Measurements from ENCODE around the gene SH3RF3.

SH3RF3 gene

DNA sequence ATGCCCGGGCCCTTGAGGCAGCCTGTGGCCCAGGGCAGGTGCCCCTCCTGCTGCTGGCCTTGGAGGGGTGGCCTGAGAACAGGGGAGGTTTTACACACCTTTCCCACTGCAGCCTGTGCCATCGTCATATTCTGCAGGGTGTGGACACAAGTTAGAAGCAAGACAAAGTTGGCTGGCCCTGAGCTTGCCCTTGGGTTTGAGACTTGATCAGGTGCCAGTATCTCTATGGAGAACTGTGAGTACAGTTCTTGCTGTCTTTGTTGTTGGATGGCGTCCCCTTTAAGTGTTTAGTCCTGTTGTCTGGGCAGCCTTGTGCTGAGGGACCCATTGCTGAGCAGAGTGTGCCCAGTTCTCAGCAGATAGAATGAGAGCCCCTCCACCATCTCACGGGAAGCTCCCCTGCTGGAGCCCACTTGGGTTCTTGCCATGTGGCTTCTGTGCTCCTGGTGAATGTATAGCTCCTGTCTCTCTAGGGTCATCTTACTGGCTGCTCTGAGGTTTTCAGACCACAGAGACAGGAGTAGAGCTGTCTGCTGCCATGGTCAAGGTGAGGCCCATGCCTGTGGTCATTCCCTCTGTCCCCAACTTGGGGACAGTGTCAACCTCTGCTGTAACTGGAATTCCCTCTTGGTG is 115.9 kb downstream of the SH3RF3 start:
- no peak for ATAC-seq
- TF ChIP-seq PPARA (CRISPR knock-in tag; IDR thresholded peaks at IDR 0.05; ENCODE audit: borderline replicate concordance) (no peak), ESRRG (CRISPR knock-in tag; IDR thresholded peaks at IDR 0.05) (no peak), TSHZ2 (CRISPR knock-in tag; IDR thresholded peaks at IDR 0.05) (no peak), ISL1 (CRISPR knock-in tag; IDR thresholded peaks at IDR 0.05) (no peak)
- TF ChIP-seq, protein P1, sequence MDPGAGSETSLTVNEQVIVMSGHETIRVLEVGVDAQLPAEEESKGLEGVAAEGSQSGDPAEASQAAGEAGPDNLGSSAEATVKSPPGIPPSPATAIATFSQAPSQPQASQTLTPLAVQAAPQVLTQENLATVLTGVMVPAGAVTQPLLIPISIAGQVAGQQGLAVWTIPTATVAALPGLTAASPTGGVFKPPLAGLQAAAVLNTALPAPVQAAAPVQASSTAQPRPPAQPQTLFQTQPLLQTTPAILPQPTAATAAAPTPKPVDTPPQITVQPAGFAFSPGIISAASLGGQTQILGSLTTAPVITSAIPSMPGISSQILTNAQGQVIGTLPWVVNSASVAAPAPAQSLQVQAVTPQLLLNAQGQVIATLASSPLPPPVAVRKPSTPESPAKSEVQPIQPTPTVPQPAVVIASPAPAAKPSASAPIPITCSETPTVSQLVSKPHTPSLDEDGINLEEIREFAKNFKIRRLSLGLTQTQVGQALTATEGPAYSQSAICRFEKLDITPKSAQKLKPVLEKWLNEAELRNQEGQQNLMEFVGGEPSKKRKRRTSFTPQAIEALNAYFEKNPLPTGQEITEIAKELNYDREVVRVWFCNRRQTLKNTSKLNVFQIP (CRISPR knock-in tag; IDR thresholded peaks at IDR 0.05; ENCODE audit: borderline replicate concordance, low read depth): no peak

DNA sequence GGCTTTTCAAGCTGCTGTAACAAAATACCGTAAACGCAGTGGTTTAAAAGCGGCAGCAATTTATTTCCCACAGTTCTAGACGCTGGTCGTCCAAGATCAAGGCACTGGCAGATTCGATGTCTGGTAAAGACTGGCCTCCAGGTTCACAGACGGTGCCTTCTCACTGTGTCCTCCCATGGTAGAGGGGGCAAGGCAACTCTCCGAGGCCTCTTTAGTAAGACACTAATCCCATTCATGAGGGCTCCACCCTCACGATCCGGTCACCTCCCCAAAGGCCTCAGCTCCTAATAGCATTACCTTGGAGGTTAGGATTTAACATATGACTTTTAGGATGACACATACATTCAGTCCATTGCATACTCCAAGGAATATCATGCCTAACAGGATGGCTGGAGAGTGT is 117.2 kb downstream of the SH3RF3 start:
- no peak for ATAC-seq
- TF ChIP-seq CSRNP3 (CRISPR knock-in tag; IDR thresholded peaks at IDR 0.05) (no peak), ZFP3 (CRISPR knock-in tag; IDR thresholded peaks at IDR 0.05) (no peak), PATZ1 (CRISPR knock-in tag; IDR thresholded peaks at IDR 0.05; ENCODE audit: borderline replicate concordance) (no peak), ESRRG (CRISPR knock-in tag; IDR thresholded peaks at IDR 0.05) (no peak), OSR1 (CRISPR knock-in tag; IDR thresholded peaks at IDR 0.05) (no peak), SNAI2 (CRISPR knock-in tag; IDR thresholded peaks at IDR 0.05) (no peak), ARNTL (CRISPR knock-in tag; IDR thresholded peaks at IDR 0.05; ENCODE audit: borderline replicate concordance, low read depth) (no peak)

- TF ChIP-seq ZFP3 (CRISPR knock-in tag; IDR thresholded peaks at IDR 0.05) (no peak), ZNF70 (CRISPR knock-in tag; IDR thresholded peaks at IDR 0.05) (no peak)
- no peak for ATAC-seq
Measured at GRCh38 chr2:109246616-109247015, 117.6 kb downstream of the SH3RF3 start.

- no peak for ATAC-seq
- TF ChIP-seq CSDC2 (CRISPR knock-in tag; IDR thresholded peaks at IDR 0.05) (no peak), ZNF8 (CRISPR knock-in tag; IDR thresholded peaks at IDR 0.05) (no peak), BACH2 (CRISPR knock-in tag; IDR thresholded peaks at IDR 0.05; ENCODE audit: borderline replicate concordance) (no peak), PPARA (CRISPR knock-in tag; IDR thresholded peaks at IDR 0.05; ENCODE audit: borderline replicate concordance) (no peak), ZFP30 (CRISPR knock-in tag; IDR thresholded peaks at IDR 0.05) (no peak), CREB5 (CRISPR knock-in tag; IDR thresholded peaks at IDR 0.05; ENCODE audit: low read depth) (no peak), ISL1 (CRISPR knock-in tag; IDR thresholded peaks at IDR 0.05) (no peak), OSR1 (CRISPR knock-in tag; IDR thresholded peaks at IDR 0.05) (no peak)
Measured at GRCh38 chr2:109247340-109247739, 118.3 kb downstream of the SH3RF3 start.

GRCh38 chr2:109247812-109248211 is 118.8 kb downstream of the SH3RF3 start:
- ATAC-seq: no peak
- TF ChIP-seq ARNTL (CRISPR knock-in tag; IDR thresholded peaks at IDR 0.05; ENCODE audit: borderline replicate concordance, low read depth): no peak
- no peak for TF ChIP-seq ESRRG (CRISPR knock-in tag; IDR thresholded peaks at IDR 0.05)
- TF ChIP-seq SNAI2 (CRISPR knock-in tag; IDR thresholded peaks at IDR 0.05): no peak
- TF ChIP-seq, protein P1 (CRISPR knock-in tag; IDR thresholded peaks at IDR 0.05; ENCODE audit: borderline replicate concordance, low read depth): no peak
- no peak for TF ChIP-seq ZFP3 (CRISPR knock-in tag; IDR thresholded peaks at IDR 0.05)
- TF ChIP-seq ZFP30 (CRISPR knock-in tag; IDR thresholded peaks at IDR 0.05): no peak
- no peak for TF ChIP-seq RARB (CRISPR knock-in tag; IDR thresholded peaks at IDR 0.05)
- TF ChIP-seq ISL1 (CRISPR knock-in tag; IDR thresholded peaks at IDR 0.05): no peak
- no peak for TF ChIP-seq CSRNP3 (CRISPR knock-in tag; IDR thresholded peaks at IDR 0.05)
- no peak for TF ChIP-seq PATZ1 (CRISPR knock-in tag; IDR thresholded peaks at IDR 0.05; ENCODE audit: borderline replicate concordance)

All from SK-N-SH treated with all-trans-retinoic acid at 6 μM for 48 hours (cell line).